NCI-H510A (cell line): Measurements from ENCODE around the gene KLF6.

Source experiments
- DNase-seq: peaks from one replicate; lab custom pipeline; 2025; lab: John Stamatoyannopoulos, UW

The KLF6 gene

DNA sequence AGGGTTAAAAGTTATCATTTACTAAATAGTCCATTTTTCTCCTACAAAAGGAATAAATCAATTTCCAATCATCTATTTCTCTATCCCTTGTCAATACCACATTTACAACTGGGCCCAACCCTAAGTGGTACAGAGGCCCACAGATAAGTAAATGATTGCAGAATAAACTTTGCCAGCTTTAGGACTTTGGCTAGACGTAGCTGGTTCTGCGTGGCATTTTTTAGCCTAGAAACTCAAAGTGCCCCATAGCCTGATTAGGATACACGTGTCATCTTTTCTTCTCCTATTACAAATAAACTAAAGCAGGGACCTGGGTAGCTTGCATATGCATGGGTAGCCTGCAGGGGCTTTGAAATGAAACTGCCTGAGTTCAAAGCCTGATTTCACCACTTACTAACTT is 56.4 kb downstream of the KLF6 start:
- no peak for DNase-seq

DNA sequence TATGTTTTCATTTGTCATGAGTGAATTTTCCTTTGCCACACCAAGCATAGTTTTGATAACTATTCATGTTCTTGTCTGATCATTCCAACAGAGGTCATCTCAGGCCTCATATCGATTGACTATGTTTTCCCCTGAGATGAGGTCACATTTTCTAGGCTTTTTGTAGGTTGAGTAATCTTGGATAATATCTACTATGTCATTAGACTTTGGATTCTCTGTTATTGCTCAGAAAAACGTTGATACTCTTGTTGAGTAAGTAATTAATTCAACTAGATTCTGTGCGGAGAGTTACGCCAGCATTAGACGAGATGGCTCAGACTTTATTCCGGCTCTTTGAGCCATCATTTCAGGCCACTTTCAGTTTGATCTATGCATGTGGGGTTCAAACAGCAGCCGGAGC is 57.7 kb downstream of the KLF6 start:
- DNase-seq, result no peak
